GM21526 (cell line): ENCODE data around the gene CCDC102B.
"Not testable (repeated sequence)": the region's sequence is repeated elsewhere in the genome, so short reads cannot be mapped to it uniquely, and the experiment has no call there.

Experiments
- ATAC-seq: cut with Tn5 transposase; IDR thresholded peaks from one replicate; pipeline ENCODE4 v1.9.1; 2021; ENCODE audit warnings: moderate library complexity; ENCODE audit not compliant: unreplicated experiment, low FRiP score

CCDC102B gene

DNA sequence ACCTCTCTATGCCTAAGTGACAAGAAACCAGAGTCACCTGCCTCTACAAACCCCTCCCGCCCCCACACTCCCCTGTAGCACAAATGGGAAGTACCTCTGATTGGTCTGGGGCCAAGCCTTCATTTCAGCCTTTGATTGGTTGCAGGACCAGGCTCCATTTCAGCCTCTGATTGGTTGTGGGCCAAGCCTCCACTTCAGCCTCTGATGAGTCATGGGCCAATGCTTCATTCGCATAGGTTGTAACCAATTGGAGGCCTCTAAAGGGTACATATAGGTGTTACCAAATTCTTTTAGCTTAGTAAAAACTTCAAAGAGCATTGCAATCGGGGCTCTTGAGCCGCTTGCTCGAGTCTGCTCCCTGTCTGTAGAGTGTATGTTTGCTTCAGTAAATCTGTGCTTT lies 25.0 kb downstream of the CCDC102B start:
- no peak for ATAC-seq

DNA sequence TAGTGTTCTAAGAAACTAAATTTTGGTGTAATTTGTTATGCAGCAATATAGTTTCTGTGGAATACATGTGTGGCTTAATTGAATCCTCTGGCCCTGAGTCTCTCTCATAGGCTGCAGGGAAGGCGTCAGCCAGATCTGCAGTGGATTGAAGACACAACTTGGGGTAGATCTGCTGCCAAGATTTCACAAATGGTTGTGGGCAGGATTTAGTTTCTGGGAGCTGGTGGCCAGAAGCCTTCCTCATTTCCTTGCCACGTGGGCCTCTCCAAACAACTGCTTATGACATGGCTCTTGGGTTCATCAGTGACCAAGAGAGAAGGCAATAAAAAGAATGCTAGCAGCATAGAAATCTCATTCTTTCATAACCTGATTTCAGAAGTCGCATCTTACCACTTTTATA lies 28.2 kb downstream of the CCDC102B start:
- ATAC-seq = no peak

DNA sequence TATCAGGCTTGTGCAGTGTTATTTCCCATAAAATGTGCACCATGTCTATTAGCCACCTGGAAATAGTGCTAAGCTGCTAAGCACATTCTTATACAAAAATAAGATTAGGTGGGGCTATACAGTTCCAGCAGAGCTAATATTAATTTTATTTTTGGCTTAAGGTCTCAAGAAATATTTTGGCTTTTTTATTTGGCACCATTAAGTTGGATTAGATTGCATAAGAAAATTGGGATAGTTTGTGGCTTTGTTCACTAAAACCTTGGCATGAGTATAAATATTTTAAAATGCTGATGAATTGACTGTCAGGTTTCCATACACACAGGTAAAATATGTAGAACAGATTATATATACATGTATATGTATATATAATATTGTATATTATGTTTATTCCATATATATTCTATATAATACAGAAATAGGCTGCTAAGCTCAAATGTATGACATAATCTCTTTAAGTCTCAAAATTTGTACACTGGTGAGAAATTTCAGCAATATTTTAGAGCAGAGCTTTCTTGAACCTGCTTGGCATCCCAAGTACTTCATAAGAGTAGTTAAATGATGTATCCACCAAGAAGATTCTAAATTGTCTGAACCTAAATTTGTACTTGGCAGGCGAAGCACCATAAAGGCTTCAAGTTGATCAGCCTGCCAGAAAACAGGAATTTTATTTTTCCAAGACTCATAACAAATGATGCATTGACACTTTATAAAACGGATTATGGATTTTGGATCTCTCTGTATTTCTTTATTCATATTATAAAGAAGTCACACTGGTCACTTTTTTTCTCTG lies 32.6 kb downstream of the CCDC102B start:
- ATAC-seq = no peak

DNA sequence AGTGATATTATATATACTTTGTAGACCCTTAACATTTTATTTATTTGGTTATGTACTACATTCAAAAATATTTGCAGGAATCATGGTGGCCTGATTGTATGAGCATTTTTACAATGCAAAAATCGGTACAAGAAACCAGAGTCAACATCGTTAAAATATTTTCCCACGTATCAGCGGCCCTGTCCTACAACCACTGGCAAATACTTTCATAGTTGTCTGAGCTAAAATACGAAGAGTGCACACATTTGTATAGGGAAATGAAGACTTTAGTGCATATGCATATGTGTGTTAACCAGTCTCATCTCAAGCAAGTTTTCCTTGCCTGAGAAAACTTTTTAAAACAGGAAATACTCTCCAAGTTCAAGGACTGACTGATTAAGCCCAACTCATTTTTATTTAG lies 35.9 kb downstream of the CCDC102B start:
- no peak for ATAC-seq

DNA sequence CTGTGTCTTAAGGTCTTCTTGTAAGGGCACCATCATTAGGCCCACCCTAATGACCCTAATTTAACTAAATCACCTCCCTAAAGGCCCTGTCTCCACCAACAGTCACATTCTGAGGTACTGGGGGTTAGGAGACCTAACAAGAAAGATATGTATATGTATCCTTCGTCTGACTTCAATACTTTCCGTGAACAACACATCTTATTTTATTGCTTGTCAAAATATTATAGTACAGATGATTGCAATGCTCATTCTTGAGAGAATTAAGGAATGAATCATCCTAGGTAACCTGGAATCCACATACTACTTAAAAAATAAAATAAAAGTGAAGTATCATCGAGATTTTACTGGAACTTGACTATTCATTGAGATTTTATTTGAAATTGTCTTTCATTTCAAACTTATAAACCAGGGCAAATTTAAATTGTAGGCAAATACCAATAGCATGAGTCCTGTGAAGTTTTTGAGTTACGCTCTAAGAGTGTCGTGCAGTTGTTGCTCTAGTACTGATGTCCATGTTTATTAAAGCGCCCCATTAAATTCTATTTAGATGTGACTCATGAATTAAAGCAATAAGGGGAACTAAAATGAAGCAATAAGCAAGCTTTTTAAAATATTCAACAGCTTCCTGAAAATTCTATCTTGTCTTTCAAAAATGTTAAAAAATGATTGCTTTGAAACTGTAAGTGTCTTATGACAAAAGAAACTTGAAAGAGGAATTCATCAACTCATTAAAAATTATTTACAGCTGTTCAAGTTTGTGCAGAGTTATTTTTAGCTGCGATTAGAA lies 40.0 kb downstream of the CCDC102B start:
- ATAC-seq = no peak

DNA sequence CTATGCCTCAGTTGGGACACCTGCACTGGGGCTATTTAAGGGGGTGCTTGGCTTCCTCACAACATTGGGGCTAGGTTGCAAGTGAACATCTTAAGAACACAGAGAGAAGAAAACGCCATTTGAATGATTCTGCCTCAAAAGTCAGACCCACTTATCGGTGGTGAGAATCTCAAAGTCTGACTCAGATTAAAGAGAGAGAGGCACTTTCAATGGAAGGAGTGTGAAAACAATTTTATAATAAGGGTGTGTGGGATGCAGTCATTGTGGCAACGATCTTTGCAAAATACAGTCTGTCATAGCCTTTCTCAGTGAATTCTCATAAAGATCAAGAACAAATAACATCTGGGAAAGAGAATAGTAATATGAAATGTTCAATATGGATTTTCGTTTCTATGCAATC lies 41.8 kb downstream of the CCDC102B start:
- ATAC-seq = no peak

DNA sequence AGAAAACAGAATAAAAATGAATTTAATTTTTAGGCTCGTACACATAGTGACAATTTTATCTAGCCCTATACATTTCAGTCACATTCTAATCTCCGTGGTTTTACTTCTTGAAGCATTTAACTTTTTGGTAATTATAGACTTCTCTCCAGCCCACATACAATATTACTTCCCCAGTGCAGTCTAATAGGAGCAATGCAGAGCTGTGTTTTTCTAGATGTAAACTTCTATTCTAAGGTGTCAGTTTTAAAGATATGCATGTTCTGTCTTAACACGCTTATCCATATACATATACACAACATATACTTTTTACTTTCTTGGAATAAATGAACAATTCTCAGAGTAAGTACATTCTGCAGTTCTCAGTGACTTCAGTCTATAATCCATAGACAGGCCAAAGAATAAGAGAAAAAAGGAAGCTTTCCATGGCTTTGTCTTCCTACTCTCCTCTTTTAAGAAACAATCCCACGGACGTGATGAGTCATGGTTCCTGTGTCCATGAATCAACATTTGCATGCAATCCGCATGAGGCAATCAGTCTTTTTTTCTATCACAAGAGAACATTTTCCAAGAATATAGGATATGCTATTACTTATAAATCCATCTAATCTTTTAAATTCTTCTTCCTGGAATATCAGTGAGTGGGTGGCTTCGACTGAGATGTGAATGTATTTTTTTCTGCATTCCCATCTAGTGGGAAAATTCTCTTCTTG lies 42.8 kb downstream of the CCDC102B start:
- ATAC-seq = no peak

DNA sequence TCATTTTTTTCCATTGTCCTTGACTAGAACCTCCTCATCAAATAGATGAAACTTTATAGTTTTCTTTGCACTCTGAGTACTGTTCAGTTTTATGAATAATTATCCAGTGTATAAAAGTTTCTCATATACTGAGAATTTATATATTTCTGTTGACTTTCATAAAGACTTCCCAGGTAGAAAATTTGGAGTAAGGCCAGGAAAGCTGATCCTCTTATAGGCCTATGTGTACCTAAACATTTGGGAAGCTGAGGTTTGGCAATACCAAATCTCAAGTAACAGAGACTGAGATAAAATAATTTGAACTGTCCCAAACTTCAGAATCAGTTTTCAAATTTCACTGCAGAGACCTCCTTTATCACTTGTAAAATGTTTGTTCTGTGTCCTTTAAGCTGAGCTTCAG lies 43.4 kb downstream of the CCDC102B start:
- ATAC-seq = no peak

DNA sequence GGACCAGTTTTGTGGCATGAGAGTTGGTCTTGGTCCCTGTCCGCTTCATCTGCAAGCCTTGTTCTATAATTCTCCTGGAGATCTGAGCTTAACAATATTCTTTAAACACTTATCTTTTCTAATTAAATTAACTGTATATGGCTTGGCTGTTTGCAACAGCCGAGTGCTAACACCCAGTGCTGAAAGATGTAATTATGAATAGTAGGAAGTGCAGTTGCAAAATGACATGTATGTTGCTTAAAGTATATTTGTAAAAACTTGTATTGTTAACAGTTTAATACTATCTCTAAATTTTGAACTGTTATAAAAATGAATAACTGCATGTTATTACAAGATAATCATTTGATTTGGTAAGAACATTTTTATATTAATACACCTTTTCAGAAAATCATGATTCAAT lies 45.1 kb downstream of the CCDC102B start:
- no peak for ATAC-seq

DNA sequence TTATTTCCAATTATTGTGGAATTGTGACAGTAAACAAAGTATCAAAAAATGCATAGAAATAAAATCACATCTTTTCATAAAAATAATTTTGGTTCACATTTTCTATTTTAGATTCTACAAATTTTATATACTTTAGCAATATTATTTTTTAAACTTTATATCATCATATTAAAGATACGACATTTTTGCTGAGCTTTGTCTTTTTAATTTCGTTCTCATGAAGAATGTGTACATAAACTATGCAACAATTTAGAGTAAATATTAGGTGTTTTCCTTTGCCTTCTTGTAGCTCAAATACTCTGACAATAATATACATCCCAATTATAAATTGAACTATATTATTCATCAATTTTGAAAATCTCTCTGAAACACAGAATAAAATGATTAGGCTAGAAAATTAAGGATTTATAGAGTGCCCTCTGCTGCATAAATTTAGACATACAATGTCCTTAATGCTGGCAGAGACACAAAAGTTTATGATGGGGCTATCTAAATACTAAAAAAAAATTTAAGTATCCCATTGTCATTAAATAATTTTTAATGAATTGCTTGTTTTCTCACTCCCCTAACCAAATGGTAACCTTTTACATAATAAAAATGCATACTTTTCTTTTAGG lies 45.7 kb downstream of the CCDC102B start:
- ATAC-seq = no peak

DNA sequence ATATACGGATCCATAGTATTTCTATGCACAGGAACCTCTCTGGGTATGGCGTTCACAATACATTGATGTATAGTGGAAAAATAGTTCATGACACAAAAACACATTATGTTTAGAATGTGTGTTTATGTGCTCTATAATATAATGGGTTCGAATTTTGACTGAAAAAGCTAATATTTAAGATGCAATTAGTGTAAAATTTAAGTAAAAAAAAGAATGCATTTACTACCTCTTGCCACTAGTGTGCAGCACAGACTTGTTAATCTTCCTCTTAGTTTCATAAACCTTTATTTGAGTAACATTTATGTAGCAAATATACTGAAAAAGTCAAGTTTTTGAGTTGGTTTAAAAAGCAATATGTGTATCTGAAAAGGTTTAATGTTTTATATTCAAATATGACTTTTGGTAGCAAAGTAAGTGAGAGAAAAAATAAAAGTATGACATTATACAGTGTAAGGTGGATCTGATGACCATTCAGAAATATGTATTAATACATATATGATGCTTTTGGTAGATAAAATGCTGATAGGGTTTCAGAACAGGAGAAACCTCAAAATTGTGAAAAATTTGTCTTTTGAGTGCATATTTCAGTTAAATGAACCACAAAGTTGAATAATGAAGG lies 49.4 kb downstream of the CCDC102B start:
- ATAC-seq = peak; percentile 67

DNA sequence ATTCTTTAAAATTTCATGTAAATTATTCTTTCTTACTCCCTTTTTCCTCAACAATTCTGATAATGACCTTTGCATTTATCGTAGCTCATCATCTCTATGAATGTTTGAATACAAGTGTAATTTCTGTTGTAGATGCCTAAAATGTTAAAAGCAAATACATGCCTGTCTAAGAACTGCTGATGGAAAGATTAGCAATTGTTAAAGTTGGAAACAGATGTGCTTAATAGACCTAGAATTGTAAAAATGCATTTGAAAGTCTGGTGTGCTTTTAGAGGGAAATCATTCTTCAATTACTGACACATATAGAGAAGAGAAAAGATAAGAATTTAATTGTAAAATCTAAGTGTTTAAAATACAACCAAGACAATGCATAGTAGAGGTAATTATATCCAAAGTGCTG lies 50.4 kb downstream of the CCDC102B start:
- no peak for ATAC-seq

DNA sequence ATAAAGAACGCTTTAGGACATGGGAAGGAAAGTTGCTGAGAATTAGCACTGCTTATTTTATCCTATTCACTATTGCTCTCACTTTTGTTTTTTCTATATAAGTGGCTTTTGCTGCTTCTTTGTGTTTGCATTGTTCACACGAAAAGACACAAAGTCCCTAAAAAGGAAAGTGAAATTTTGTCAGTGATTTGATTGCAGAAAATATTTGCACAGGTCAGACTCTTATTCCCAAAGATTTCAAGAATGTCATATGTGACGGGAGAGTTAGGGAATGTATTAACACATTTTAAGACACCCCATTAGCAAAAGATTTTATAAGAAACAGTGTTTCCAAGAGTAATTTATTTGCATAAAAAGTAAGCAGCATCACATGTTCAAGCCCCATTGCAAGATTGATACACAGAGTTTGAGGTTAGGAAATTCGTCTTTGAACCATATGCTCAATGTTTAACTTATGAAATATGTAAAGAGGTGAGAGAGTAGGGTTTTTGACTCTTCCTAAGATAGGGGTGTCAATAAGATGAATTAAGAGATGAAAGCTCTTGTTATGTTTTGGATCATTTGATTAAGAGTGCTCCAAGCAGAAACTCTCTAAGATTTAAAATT lies 57.0 kb downstream of the CCDC102B start:
- ATAC-seq = no peak

DNA sequence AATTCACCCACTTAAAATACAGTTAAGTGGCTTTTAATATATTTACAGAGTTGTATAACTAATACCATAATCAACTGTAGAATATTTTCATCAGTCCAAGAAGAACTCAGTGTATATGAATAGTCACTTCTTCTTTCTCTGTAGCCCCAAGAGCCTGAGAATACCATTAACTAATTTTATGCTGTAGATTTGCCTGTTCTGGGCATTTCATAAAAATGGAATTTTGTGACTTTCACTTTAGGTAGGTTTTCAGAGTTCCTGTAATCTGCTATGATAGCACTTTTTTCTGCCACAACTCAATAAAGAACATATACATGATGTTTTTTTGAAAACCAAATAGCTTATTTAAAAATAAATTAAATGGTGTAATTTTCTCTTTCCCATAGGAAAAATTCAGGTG lies 57.6 kb downstream of the CCDC102B start:
- ATAC-seq = no peak

DNA sequence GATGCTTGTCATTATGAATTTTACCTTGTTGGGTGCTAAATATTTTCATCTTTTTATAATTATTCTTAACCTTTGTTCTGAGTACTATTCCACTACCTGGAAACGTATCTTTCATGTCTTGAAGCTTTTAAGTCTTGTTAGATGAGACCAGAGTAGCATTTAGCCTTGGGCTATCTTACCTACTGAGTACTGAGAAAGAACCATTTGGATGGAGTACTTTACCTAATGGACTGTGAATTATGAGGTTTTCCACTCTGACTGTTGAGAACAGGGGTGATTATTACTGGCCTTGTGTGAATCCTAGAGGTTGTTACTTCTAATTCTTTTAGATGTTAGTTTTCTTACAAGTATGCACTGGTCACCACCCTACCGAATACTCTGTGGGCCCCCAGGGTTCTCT lies 63.5 kb downstream of the CCDC102B start:
- ATAC-seq = no peak

DNA sequence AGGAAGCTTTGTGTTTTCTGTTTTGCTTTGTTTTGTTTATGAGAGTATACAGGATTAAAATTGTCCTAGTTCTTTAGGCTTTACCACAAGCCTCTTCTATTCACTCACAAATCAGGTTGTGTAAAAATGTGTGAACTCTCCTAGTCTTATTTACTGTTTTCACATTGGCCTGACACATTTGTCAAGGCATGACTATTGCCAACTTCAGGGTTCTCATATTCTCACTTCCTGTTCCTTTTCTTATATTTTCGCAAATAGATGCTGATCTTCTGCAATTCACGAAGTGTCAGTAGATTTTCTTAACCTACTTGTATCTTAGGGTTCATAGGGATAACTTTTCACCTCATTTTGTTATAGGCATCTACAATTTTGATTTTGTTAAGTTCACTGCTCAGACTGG lies 67.1 kb downstream of the CCDC102B start:
- ATAC-seq = no peak

DNA sequence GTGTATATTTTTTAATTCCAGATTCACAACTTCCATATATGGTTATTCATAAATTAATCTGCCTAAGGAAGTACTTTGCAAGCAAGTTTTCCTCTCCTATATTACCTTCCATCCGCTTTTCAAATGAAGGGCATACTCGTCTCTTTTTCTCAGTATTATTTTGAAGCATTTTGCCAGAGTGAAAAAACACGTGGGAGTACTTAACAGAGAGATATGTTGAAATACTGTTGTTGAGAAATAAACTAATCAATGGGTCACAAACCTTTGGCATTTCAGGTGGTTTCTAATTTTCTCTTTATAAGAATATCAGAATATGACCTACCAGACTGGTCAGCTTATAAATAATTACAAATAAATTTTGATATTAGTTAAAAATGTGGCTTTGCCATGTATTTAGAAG lies 67.6 kb downstream of the CCDC102B start:
- ATAC-seq = no peak

DNA sequence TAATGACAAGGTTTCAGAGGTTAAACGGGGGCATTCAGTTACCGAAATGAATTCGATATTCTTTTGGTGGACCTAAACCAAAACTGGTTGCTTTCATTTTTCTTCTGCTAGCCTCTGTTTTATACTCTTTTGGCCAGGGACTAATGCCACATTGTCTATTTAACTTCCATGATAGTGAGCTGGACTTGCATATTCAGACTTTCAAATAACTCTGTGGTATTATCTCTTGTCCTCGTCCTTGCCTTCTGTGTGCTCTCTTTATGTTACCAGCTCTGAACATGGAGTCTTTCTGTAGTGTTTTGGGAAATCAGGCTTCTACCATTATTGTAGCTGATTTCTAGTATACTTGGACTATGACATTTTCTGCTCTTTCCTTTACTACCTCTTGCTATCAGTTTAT lies 75.1 kb downstream of the CCDC102B start:
- no peak for ATAC-seq

DNA sequence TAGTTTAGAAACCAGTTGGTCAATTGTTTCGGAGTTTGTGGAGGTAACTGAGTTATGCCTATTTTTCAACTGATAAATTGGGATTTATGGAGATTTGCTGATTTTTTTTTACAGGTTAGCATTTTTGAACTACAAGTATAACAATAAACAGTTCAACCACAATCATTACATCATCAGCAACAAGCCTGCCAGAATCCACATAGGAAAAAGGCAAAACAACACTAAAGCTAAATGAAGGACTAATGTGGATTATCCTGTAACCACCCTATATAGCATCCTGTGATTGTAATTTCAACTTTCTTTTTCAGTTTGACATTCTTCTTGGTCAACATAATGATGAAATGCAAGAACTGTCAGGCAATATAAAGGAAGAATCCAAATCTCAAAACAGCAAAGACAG lies 76.5 kb downstream of the CCDC102B start:
- ATAC-seq = no peak

DNA sequence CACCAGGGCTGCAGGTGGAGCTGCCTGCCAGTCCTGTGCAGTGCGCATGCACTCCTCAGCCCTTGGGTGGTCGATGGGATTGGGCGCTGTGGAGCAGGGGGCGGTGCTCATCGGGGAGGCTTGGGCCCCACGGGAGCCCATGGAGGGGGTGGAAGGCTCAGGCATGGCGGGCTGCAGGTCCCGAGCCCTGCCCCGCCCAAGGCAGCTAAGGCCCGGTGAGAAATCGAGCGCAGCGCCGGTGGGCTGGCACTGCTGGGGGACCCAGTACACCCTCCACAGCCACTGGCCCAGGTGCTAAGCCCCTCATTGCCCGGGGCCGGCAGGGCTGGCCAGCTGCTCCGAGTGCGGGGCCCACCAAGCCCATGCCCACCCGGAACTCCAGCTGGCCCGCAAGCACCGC lies 82.1 kb downstream of the CCDC102B start:
- not testable (repeated sequence) for ATAC-seq
